Fibroblast of skin of scalp (primary cell): ENCODE data around the gene ETFB.

Experiments
- DNase-seq: peaks from one replicate; pipeline ENCODE4 v3.0.0-alpha.2; 2013

Gene ETFB

GRCh38 chr19:51372649-51373504 is 6.7 kb upstream of the ETFB start, which contains the start of gene NKG7:
Gene NKG7 (minus strand): TSS chr19:51372654. CDS start chr19:51372535, 119 bp downstream.
- no peak for DNase-seq

GRCh38 chr19:51372021-51372648 is 5.9 kb upstream of the ETFB start:
- no peak for DNase-seq

GRCh38 chr19:51371186-51371690 is 5.0 kb upstream of the ETFB start:
- no peak for DNase-seq

GRCh38 chr19:51370230-51370629 is 4.0 kb upstream of the ETFB start:
- no peak for DNase-seq

GRCh38 chr19:51368366-51369282 is 2.4 kb upstream of the ETFB start, which contains the start of gene CLDND2:
Gene CLDND2 (minus strand): TSS chr19:51369003. CDS start chr19:51368577, 426 bp downstream.
- DNase-seq, result no peak

- DNase-seq, result peak; percentile 99
Observed at GRCh38 chr19:51367565-51368365, 1.6 kb upstream of the ETFB start.

- no peak for DNase-seq
Observed at GRCh38 chr19:51367255-51367564, 1.0 kb upstream of the ETFB start.

- DNase-seq, result peak; percentile 98
Observed at GRCh38 chr19:51366389-51367254, 434 bp upstream of the ETFB start.

GRCh38 chr19:51365211-51365964 is 800 bp downstream of the ETFB start:
- DNase-seq, result peak; percentile 29

GRCh38 chr19:51364200-51365106 is 1.7 kb downstream of the ETFB start:
- DNase-seq, result no peak

- DNase-seq, result no peak
Observed at GRCh38 chr19:51361239-51361638, 4.9 kb downstream of the ETFB start.

- DNase-seq, result peak; percentile 67
Observed at GRCh38 chr19:51359294-51359693, 6.9 kb downstream of the ETFB start.

- DNase-seq, result no peak
Observed at GRCh38 chr19:51357952-51358351, 8.2 kb downstream of the ETFB start.

- DNase-seq, result no peak
Observed at GRCh38 chr19:51356159-51356801, 9.9 kb downstream of the ETFB start.

GRCh38 chr19:51354742-51355148 is 11.4 kb downstream of the ETFB start:
- no peak for DNase-seq

- DNase-seq, result no peak
Observed at GRCh38 chr19:51354103-51354741, 12.0 kb downstream of the ETFB start.

GRCh38 chr19:51352783-51353360 is 13.3 kb downstream of the ETFB start:
- DNase-seq, result no peak
